ENCODE results near the gene GPR25. TPM values are rescaled to one million over a fixed set of nuclear protein-coding genes. Genes with fewer than 3 reads are reported as not detected.

Gene GPR25
- total RNA-seq, 1 donor from 2014 or later, result not detected

DNA sequence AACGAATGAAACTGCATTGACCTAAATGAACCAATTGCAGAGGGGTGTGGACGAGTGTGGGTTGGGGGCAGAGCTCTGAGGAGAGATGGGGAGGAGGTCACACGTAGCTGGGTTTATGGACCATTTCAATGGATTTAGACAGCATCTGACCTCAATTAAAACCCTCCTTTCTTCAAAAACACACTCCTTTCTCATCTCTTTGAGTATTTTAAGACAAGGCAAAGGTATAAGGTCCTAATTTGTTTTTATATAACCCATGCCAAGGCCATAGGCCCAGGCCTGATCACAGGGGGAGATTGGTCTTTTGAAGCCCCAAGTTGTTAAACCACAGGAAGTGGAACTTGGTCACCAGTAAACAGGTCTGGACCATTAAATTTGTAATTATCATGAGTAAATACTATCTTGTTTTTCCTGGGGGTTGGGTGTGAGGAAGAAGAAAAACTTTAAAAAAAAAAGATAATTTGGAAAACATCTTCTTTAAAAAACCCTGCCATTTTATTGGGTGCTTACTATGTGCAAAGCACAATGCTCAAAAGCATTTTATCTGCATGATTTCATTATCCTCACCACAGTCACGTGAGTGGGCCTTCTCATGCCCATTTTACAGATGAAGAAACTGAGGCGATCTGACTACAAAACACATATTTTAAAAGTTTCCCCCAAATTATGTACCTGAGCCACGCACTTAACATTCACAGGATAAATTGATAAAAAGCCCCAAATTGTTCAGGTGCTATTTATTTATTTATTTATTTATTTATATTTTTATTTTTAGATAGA is 13.0 kb downstream of the GPR25 start:
- Histone ChIP-seq H3K27me3 (ENCODE audit: control insufficient read depth in 3 of 3, insufficient read depth in 3 of 3, low read length in 3 of 3) (peaks cover 12 to 20% (median 12%) of the 10 kb centered on the region in 3 donors), H3K9me3 (ENCODE audit: control insufficient read depth in 3 of 3, low read length in 3 of 3) (no peaks in the 10 kb centered on the region), H3K27ac (ENCODE audit: low read depth, low read length) (no peak overlapping the region), H3K4me1 (ENCODE audit: control insufficient read depth in 3 of 3, insufficient read depth in 3 of 3, low read length in 3 of 3) (peaks cover 0 to 11% (median 2%) of the 10 kb centered on the region in 3 donors), H3K9ac (ENCODE audit: low read depth in 1 of 3, low read length in 3 of 3) (no peak overlapping the region), H3K36me3 (ENCODE audit: control insufficient read depth in 3 of 3, insufficient read depth in 3 of 3, low read length in 3 of 3) (no peaks in the 10 kb centered on the region), H3K4me3 (ENCODE audit: low read length in 3 of 3) (no peak overlapping the region)

DNA sequence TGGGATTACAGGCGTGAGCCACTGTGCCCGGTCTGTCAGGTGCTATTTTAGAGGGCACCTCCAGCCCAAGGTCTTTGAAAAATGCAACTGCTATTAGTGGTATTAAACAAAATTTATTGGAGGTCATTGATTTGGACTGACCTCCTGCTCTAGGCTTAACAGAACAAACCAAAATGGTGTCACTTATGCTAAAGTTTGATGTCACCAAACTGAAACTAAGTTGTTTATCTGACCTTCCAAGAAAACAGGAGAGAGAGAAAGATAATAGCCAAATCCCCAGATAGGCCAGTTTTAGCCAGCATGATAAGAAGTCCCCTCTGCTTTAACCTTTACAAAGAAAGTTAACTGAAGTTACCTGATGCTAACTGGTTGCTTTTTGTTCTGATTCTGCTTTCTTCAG is 13.8 kb downstream of the GPR25 start:
- H3K27ac ChIP-seq (ENCODE audit: low read depth, low read length), result no peak overlapping the region
- peaks cover 18 to 27% (median 19%) of the 10 kb centered on the region in 3 donors for H3K27me3 ChIP-seq (ENCODE audit: control insufficient read depth in 3 of 3, insufficient read depth in 3 of 3, low read length in 3 of 3)
- no peak overlapping the region for H3K4me3 ChIP-seq (ENCODE audit: low read length in 3 of 3)

DNA sequence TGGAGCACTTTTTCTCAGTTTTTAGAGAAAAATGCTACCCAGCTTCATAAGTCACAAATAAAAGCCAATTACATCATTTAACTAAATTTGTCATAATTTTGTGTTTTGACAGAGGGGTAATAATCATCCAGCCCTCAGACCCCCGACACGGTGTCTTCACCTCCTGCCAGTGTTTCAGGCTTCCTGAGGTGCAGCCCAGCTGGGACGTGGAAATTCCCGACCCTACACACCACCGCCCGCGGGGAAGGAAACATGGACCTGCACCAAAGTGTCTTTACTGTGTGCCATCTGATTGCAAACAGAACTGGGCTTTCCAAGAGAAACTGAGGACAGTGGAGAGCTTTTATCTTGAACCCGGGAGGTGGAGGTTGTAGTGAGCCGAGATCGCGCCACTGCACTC is 14.3 kb downstream of the GPR25 start:
- Histone ChIP-seq H3K36me3 (ENCODE audit: control insufficient read depth in 3 of 3, insufficient read depth in 3 of 3, low read length in 3 of 3) (no peaks in the 10 kb centered on the region), H3K9me3 (ENCODE audit: control insufficient read depth in 3 of 3, low read length in 3 of 3) (no peaks in the 10 kb centered on the region), H3K9ac (ENCODE audit: low read depth in 1 of 3, low read length in 3 of 3) (no peak overlapping the region), H3K4me1 (ENCODE audit: control insufficient read depth in 3 of 3, insufficient read depth in 3 of 3, low read length in 3 of 3) (peaks cover 7 to 22% (median 12%) of the 10 kb centered on the region in 3 donors), H3K4me3 (ENCODE audit: low read length in 3 of 3) (no peak overlapping the region), H3K27me3 (ENCODE audit: control insufficient read depth in 3 of 3, insufficient read depth in 3 of 3, low read length in 3 of 3) (peaks cover 22 to 31% (median 24%) of the 10 kb centered on the region in 3 donors), H3K27ac (ENCODE audit: low read depth, low read length) (no peak overlapping the region)

More for the DNA sequence above, 13.8 kb downstream of the GPR25 start:
- Histone ChIP-seq H3K4me1 (ENCODE audit: control insufficient read depth in 3 of 3, insufficient read depth in 3 of 3, low read length in 3 of 3) (peaks cover 2 to 18% (median 9%) of the 10 kb centered on the region in 3 donors), H3K36me3 (ENCODE audit: control insufficient read depth in 3 of 3, insufficient read depth in 3 of 3, low read length in 3 of 3) (no peaks in the 10 kb centered on the region), H3K9me3 (ENCODE audit: control insufficient read depth in 3 of 3, low read length in 3 of 3) (no peaks in the 10 kb centered on the region), H3K9ac (ENCODE audit: low read depth in 1 of 3, low read length in 3 of 3) (no peak overlapping the region)

DNA sequence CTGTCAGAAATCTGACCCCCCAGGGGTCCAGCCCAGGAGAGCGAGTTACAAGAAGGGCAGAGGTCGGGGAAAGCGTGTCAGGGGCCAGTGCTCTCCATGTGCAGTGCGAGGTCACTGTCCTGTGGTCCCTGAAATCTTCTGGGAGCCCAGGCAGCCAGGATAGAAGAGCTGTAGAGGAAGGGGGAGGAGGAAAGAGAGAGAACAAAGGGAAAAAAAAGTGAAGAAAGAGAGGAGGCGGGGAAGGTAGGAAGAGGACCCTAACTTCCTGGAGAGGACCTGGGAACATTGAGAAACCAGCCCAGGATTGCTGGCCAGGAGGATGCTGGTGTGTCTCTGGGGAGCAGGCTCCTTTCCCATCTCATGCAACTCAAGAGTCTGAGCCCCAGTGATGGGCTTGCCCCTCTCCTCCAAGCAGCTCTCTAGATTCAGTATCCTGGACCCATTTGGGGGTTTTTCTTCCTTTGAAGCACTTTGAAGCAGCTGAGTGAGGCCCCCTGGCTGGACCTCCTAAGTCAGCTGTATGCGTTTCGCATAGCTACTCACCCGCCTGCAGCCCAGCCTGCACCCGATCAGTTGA is 15.1 kb downstream of the GPR25 start:
- peaks cover 24 to 32% (median 24%) of the 10 kb centered on the region in 3 donors for H3K27me3 ChIP-seq (ENCODE audit: control insufficient read depth in 3 of 3, insufficient read depth in 3 of 3, low read length in 3 of 3)
- H3K4me1 ChIP-seq (ENCODE audit: control insufficient read depth in 3 of 3, insufficient read depth in 3 of 3, low read length in 3 of 3), result peaks cover 7 to 23% (median 12%) of the 10 kb centered on the region in 3 donors
- H3K9me3 ChIP-seq (ENCODE audit: control insufficient read depth in 3 of 3, low read length in 3 of 3), result no peaks in the 10 kb centered on the region
- no peak overlapping the region for H3K27ac ChIP-seq (ENCODE audit: low read depth, low read length)
- no peak overlapping the region for H3K9ac ChIP-seq (ENCODE audit: low read depth in 1 of 3, low read length in 3 of 3)
- no peaks in the 10 kb centered on the region for H3K36me3 ChIP-seq (ENCODE audit: control insufficient read depth in 3 of 3, insufficient read depth in 3 of 3, low read length in 3 of 3)
- H3K4me3 ChIP-seq (ENCODE audit: low read length in 3 of 3), result no peak overlapping the region

DNA sequence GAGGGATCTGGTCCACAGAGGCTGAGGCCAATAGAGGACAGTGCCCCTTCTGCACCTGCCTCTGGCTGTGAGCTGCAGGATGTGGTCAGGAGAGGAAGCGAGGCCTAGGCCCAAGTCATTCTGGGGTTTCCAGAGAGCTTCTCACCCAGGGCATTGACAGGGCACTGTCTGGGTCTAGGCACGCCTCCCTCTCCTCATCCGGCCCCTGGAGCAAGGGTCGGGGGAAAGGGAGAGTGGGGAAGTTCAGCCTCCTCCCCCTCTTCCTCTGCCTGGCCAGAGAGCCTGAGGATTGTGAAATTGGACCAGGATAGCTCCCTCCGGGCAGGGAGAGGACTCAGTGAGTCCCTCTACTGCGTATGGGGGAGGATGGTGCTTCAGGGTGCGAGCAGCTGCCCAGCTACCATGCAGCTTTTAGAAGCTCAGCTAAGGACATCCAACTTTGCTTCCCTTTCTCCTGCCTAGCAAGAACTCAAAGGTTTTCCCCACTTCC is 15.6 kb downstream of the GPR25 start:
- Histone ChIP-seq H3K4me1 (ENCODE audit: control insufficient read depth in 3 of 3, insufficient read depth in 3 of 3, low read length in 3 of 3) (peaks cover 7 to 23% (median 12%) of the 10 kb centered on the region in 3 donors), H3K36me3 (ENCODE audit: control insufficient read depth in 3 of 3, insufficient read depth in 3 of 3, low read length in 3 of 3) (no peaks in the 10 kb centered on the region), H3K27me3 (ENCODE audit: control insufficient read depth in 3 of 3, insufficient read depth in 3 of 3, low read length in 3 of 3) (peaks cover 24 to 33% (median 24%) of the 10 kb centered on the region in 3 donors), H3K27ac (ENCODE audit: low read depth, low read length) (no peak overlapping the region), H3K9ac (ENCODE audit: low read depth in 1 of 3, low read length in 3 of 3) (no peak overlapping the region), H3K4me3 (ENCODE audit: low read length in 3 of 3) (no peak overlapping the region), H3K9me3 (ENCODE audit: control insufficient read depth in 3 of 3, low read length in 3 of 3) (no peaks in the 10 kb centered on the region)

DNA sequence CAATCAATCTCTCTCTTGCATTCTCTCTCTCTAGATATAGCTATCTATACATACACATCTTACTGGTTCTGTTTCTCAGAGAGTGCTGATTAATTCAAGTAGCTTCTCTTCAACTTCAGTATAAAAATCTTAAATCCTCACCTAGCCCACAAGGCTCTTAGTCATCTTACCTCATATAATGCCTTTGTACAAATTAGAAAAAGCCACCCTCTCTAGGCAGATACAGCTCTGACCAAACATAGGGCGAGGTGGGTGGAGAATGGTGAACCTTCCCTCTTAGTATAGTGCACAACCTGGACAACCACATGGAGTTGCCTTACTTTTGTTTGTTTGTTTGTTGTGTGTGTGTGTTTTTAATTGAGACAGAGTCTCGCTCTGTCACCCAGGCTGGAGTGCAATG is 16.8 kb downstream of the GPR25 start:
- no peaks in the 10 kb centered on the region for H3K36me3 ChIP-seq (ENCODE audit: control insufficient read depth in 3 of 3, insufficient read depth in 3 of 3, low read length in 3 of 3)
- H3K4me1 ChIP-seq (ENCODE audit: control insufficient read depth in 3 of 3, insufficient read depth in 3 of 3, low read length in 3 of 3), result peaks cover 7 to 23% (median 12%) of the 10 kb centered on the region in 3 donors
- no peak overlapping the region for H3K9ac ChIP-seq (ENCODE audit: low read depth in 1 of 3, low read length in 3 of 3)
- H3K27me3 ChIP-seq (ENCODE audit: control insufficient read depth in 3 of 3, insufficient read depth in 3 of 3, low read length in 3 of 3), result peaks cover 24 to 39% (median 28%) of the 10 kb centered on the region in 3 donors
- no peak overlapping the region for H3K27ac ChIP-seq (ENCODE audit: low read depth, low read length)
- H3K9me3 ChIP-seq (ENCODE audit: control insufficient read depth in 3 of 3, low read length in 3 of 3), result no peaks in the 10 kb centered on the region
- no peak overlapping the region for H3K4me3 ChIP-seq (ENCODE audit: low read length in 3 of 3)

DNA sequence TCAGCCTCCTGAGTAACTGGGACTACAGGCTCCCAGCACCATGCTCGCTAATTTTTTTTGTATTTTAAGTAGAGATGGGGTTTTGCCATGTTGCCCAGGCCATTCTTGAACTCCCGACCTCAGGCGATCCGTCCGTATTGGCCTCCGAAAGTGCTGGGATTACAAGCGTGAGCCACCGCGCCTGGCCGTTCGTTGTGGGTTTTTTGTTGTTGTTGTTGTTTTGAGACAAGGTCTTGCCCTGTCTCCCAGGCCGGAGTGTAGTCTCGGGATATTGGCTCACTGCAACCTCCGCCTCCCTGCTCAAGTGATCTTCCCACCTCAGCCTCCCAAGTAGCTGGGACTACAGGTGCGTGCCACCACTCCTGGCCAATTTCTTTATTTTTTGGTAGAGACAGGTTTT is 17.2 kb downstream of the GPR25 start:
- Histone ChIP-seq H3K4me1 (ENCODE audit: control insufficient read depth in 3 of 3, insufficient read depth in 3 of 3, low read length in 3 of 3) (peaks cover 7 to 23% (median 12%) of the 10 kb centered on the region in 3 donors), H3K36me3 (ENCODE audit: control insufficient read depth in 3 of 3, insufficient read depth in 3 of 3, low read length in 3 of 3) (no peaks in the 10 kb centered on the region), H3K27me3 (ENCODE audit: control insufficient read depth in 3 of 3, insufficient read depth in 3 of 3, low read length in 3 of 3) (peaks cover 24 to 39% (median 27%) of the 10 kb centered on the region in 3 donors), H3K9me3 (ENCODE audit: control insufficient read depth in 3 of 3, low read length in 3 of 3) (no peaks in the 10 kb centered on the region), H3K9ac (ENCODE audit: low read depth in 1 of 3, low read length in 3 of 3) (no peak overlapping the region), H3K27ac (ENCODE audit: low read depth, low read length) (no peak overlapping the region), H3K4me3 (ENCODE audit: low read length in 3 of 3) (no peak overlapping the region)

DNA sequence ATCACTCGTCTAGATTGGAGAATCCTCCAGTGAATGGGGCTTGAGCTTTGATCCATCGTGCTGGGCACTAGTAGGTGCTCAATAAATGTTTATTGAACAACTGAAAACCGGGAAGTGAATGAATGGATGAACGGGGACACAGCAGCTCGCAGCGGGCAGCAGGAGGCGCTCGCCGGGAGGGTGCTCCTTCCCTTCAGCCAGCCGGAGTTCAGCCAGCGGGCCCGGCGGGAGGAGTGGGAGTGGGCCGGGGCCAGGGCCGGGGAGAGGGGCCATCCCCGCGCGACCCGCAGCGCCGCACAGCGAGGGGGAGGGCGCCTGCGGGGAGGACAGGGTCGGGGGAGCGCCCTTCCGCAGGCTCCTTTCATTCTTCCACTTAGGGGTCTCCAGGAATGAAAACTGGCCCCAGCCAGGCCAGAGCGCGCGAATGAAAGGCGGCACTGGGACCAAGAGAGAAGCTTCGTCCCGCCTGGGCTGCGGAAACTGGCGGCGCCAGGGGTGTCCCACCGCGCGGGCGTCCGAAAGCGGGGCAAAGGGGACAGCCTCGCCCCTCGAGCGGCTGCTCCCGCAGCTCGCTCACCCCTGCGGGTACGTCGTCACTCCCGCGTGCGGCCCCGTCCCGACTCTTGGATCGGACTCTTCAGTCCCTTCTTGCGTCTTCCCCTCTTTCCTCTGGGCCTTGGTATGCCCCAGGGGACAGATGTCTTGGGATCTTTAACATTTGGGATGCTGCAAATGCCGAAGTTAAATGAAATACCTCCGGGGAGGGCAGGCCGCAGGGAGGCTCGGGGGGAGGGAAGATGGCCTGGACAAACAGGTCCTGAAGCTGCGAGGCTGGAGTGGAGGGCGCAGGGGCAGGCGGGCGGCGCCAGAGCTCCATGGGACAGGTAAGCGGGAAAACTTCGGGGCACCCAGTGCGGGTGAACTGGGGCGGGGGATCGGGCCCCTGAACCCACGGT is 18.3 kb downstream of the GPR25 start:
- H3K4me1 ChIP-seq (ENCODE audit: control insufficient read depth in 3 of 3, insufficient read depth in 3 of 3, low read length in 3 of 3), result peaks cover 7 to 23% (median 12%) of the 10 kb centered on the region in 3 donors
- peak overlapping the region; percentile 59 to 65 (median 61) for H3K4me3 ChIP-seq (ENCODE audit: low read length in 3 of 3)
- H3K36me3 ChIP-seq (ENCODE audit: control insufficient read depth in 3 of 3, insufficient read depth in 3 of 3, low read length in 3 of 3), result no peaks in the 10 kb centered on the region
- H3K9ac ChIP-seq (ENCODE audit: low read depth in 1 of 3, low read length in 3 of 3), result peak overlapping the region; percentile 20 to 76 (median 32)
- peaks cover 24 to 35% (median 27%) of the 10 kb centered on the region in 3 donors for H3K27me3 ChIP-seq (ENCODE audit: control insufficient read depth in 3 of 3, insufficient read depth in 3 of 3, low read length in 3 of 3)
- H3K9me3 ChIP-seq (ENCODE audit: control insufficient read depth in 3 of 3, low read length in 3 of 3), result no peaks in the 10 kb centered on the region
- H3K27ac ChIP-seq (ENCODE audit: low read depth, low read length), result no peak overlapping the region

DNA sequence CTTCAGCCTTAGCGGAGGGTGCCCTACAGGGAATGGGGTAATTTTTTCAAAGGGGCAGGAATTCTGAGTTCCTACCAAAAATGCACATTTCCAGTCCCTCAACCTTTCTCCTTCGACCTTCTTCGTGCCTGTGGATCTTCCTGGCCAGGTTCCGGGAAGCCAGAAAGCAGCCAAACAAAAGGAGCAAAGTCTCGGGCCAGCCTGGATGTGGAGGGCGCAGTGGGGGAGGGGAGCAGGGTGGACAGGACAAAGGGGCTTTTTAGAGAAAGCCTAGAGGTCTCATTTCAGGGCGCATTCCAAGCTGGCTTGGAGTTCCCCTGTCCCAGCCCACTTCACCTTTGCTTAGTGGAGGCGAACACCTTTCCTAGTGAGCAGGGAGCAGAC is 19.0 kb downstream of the GPR25 start:
- Histone ChIP-seq H3K27me3 (ENCODE audit: control insufficient read depth in 3 of 3, insufficient read depth in 3 of 3, low read length in 3 of 3) (peaks cover 24 to 35% (median 27%) of the 10 kb centered on the region in 3 donors), H3K4me3 (ENCODE audit: low read length in 3 of 3) (peak overlapping the region in 1 of 3 donors; percentile 61), H3K9ac (ENCODE audit: low read depth in 1 of 3, low read length in 3 of 3) (peak overlapping the region in 1 of 3 donors; percentile 32), H3K4me1 (ENCODE audit: control insufficient read depth in 3 of 3, insufficient read depth in 3 of 3, low read length in 3 of 3) (peaks cover 7 to 23% (median 12%) of the 10 kb centered on the region in 3 donors), H3K27ac (ENCODE audit: low read depth, low read length) (no peak overlapping the region), H3K9me3 (ENCODE audit: control insufficient read depth in 3 of 3, low read length in 3 of 3) (no peaks in the 10 kb centered on the region), H3K36me3 (ENCODE audit: control insufficient read depth in 3 of 3, insufficient read depth in 3 of 3, low read length in 3 of 3) (no peaks in the 10 kb centered on the region)
